Kidney (tissue), 14 donors: Measurements from ENCODE around the gene ZNF580. TPM values are rescaled to one million over a fixed set of nuclear protein-coding genes. Genes with fewer than 3 reads are reported as not detected.

Experiments used
- DNase-seq, 5 donors: peaks; one replicate each; pipeline ENCODE4 v3.0.0-alpha.2; 2013 to 2020
- FAIRE-seq: peaks from 2 replicates; lab custom pipeline; 2012; peaks lifted over from hg19 to GRCh38; lab: Jason Lieb, UNC
- H3K27ac ChIP-seq, 2 donors: one replicate each; pipeline ENCODE4 v1.7.0; 2013; ENCODE audit warnings: low read depth in 2 of 2, low read length in 2 of 2, inconsistent platforms in 1 of 2
- H3K27me3 ChIP-seq: one replicate; pipeline ENCODE4 v1.7.1; 2013; ENCODE audit warnings: low read length, inconsistent platforms; ENCODE audit not compliant: control insufficient read depth, insufficient read depth
- H3K36me3 ChIP-seq, 3 donors: one replicate each; pipeline versions ENCODE4 v1.7.0 to v1.7.1; 2013; ENCODE audit warnings: low read length in 3 of 3, control low read depth in 1 of 3, inconsistent platforms in 1 of 3; ENCODE audit not compliant: insufficient read depth in 3 of 3, control insufficient read depth in 2 of 3
- H3K4me1 ChIP-seq, 3 donors: one replicate each; pipeline versions ENCODE4 v1.7.0 to v1.7.1; 2013; ENCODE audit warnings: low read length in 3 of 3, inconsistent platforms in 1 of 3, low read depth in 1 of 3; ENCODE audit not compliant: control insufficient read depth in 2 of 3, insufficient read depth in 2 of 3
- H3K4me3 ChIP-seq, 3 donors: one replicate each; pipeline versions ENCODE4 v1.7.0 to v1.8.1; 2013; ENCODE audit warnings: low read length in 3 of 3, control low read depth in 1 of 3, inconsistent platforms in 1 of 3
- H3K9ac ChIP-seq, 3 donors: one replicate each; pipeline versions ENCODE4 v1.7.0 to v1.7.1; 2013; ENCODE audit warnings: low read length in 3 of 3, control low read depth in 1 of 3, inconsistent platforms in 1 of 3
- H3K9me3 ChIP-seq, 3 donors: one replicate each; pipeline versions ENCODE4 v1.7.0 to v1.7.1; 2013; ENCODE audit warnings: low read length in 3 of 3, control low read depth in 1 of 3, inconsistent platforms in 1 of 3; ENCODE audit not compliant: control insufficient read depth in 2 of 3, insufficient read depth in 1 of 3
- intact Hi-C: fragments of 100-400 bp; cut with DNase I; formaldehyde crosslinking; loops from one replicate; pipeline ENCODE4 v1.11.1; 2022
- polyA plus RNA-seq: library from polyadenylated mRNA; stranded (reverse); fragments of 350-450 nt; fragmentation: Illumina TruSeq; extraction: RNeasy Lipid Tissue Mini Kit (QIAGEN cat#74804); gene quantifications from one replicate; pipeline ENCODE4 v1.2.3, GENCODE V29; 2014; ENCODE audit warnings: low read depth, low replicate concordance; ENCODE audit not compliant: insufficient read depth
- total RNA-seq: library from RNA; stranded (reverse); fragmentation: NEBNext Ultra II Directional; extraction: Animal tissue kit (Norgen Biotek cat#: 25700); gene quantifications from one replicate; pipeline ENCODE4 v1.2.1, GENCODE V29; 2021
- TF ChIP-seq, protein P1 (sequence below): IDR thresholded peaks from 3 replicates; pipeline ENCODE4 v1.5.1; 2012; ENCODE audit warnings: mild to moderate bottlenecking, moderate library complexity, borderline replicate concordance; ENCODE audit not compliant: insufficient read depth; ENCODE audit errors: extremely low read depth
- donor health status: control.
- donor health status: control.
- donor health status: control.
- donor health status: control.
- donor health status: control.
- donor health status: DM: yes; HTN: yes; CAD: no.
- donor health status: Normal renal cell carcinoma (clear cell type).

ZNF580 gene
- total and polyA plus RNA-seq, 2 donors from 2014 or later, result 47.0 to 56.8 TPM

- peaks cover 0 to 75% (median 54%) of the 10 kb centered on the region in 3 donors for H3K4me1 ChIP-seq
- no peak for FAIRE-seq
These were observed 45.0 kb downstream of the ZNF580 start for GRCh38 chr19:55685776-55686175.

GRCh38 chr19:55686311-55687050 lies 45.7 kb downstream of the ZNF580 start:
- intact Hi-C loops, result no loop called here
- Histone ChIP-seq H3K4me3 (no peak overlapping the region), H3K9ac (no peak overlapping the region), H3K27me3 (no peaks in the 10 kb centered on the region), H3K27ac (peak overlapping the region in 1 of 2 donors; percentile 14), H3K36me3 (peaks cover 0 to 29% (median 20%) of the 10 kb centered on the region in 3 donors), H3K9me3 (no peaks in the 10 kb centered on the region), H3K4me1 (peaks cover 0 to 71% (median 48%) of the 10 kb centered on the region in 3 donors)
- TF ChIP-seq, protein P1, sequence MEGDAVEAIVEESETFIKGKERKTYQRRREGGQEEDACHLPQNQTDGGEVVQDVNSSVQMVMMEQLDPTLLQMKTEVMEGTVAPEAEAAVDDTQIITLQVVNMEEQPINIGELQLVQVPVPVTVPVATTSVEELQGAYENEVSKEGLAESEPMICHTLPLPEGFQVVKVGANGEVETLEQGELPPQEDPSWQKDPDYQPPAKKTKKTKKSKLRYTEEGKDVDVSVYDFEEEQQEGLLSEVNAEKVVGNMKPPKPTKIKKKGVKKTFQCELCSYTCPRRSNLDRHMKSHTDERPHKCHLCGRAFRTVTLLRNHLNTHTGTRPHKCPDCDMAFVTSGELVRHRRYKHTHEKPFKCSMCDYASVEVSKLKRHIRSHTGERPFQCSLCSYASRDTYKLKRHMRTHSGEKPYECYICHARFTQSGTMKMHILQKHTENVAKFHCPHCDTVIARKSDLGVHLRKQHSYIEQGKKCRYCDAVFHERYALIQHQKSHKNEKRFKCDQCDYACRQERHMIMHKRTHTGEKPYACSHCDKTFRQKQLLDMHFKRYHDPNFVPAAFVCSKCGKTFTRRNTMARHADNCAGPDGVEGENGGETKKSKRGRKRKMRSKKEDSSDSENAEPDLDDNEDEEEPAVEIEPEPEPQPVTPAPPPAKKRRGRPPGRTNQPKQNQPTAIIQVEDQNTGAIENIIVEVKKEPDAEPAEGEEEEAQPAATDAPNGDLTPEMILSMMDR, result no peak
- FAIRE-seq (no peak), DNase-seq (peak in 1 of 5 donors; percentile 56)

More at GRCh38 chr19:55685776-55686175, 45.0 kb downstream of the ZNF580 start:
- Histone ChIP-seq H3K27me3 (no peaks in the 10 kb centered on the region), H3K9ac (no peak overlapping the region), H3K4me3 (no peak overlapping the region), H3K9me3 (no peaks in the 10 kb centered on the region), H3K36me3 (peaks cover 0 to 26% (median 20%) of the 10 kb centered on the region in 3 donors), H3K27ac (peak overlapping the region in 1 of 2 donors; percentile 37)
- DNase-seq, result peak in 1 of 5 donors; percentile 51
- TF ChIP-seq, protein P1, result no peak
- intact Hi-C loops, result no loop called here

- Histone ChIP-seq H3K27ac (no peak overlapping the region), H3K9ac (no peak overlapping the region), H3K4me1 (peaks cover 0 to 65% (median 40%) of the 10 kb centered on the region in 3 donors), H3K27me3 (no peaks in the 10 kb centered on the region), H3K9me3 (no peaks in the 10 kb centered on the region), H3K36me3 (peaks cover 0 to 34% (median 18%) of the 10 kb centered on the region in 3 donors), H3K4me3 (no peak overlapping the region)
- intact Hi-C loops, result no loop called here
- TF ChIP-seq, protein P1, result no peak
- DNase-seq, result peak in 1 of 5 donors; percentile 74
- FAIRE-seq, result no peak
These were observed 46.7 kb downstream of the ZNF580 start for GRCh38 chr19:55687281-55688201.
